ENCODE data around the gene DZIP1. TPM values are rescaled to one million over a fixed set of nuclear protein-coding genes. Genes with fewer than 3 reads are reported as not detected.
A peak's percentile ranks its signal among the peaks of the same experiment; 100 is the strongest.

DZIP1 gene
- total RNA-seq, 1 donor, result 0.27 TPM

DNA sequence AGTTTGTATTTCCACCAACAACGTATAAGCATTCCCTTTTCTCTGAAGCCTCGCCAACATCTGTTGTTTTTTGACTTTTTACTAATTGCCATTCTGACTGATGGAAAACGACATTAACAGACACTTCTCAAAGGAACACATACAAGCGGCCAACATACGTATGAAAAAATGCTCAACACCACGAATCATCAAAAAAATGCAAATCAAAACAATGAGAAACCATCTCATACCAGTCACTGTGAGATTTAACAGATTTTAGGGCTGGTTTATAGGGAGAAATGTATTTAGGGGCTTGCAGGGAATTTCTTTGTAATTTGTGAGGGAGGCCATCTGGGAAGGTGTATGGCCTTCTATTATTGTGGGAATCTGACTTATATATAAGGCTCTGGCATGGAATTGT, 2.8 kb upstream of the DZIP1 start:
- no peak for DNase-seq (ENCODE audit: low read depth in 2 of 3, low spot score in 2 of 3)

DNA sequence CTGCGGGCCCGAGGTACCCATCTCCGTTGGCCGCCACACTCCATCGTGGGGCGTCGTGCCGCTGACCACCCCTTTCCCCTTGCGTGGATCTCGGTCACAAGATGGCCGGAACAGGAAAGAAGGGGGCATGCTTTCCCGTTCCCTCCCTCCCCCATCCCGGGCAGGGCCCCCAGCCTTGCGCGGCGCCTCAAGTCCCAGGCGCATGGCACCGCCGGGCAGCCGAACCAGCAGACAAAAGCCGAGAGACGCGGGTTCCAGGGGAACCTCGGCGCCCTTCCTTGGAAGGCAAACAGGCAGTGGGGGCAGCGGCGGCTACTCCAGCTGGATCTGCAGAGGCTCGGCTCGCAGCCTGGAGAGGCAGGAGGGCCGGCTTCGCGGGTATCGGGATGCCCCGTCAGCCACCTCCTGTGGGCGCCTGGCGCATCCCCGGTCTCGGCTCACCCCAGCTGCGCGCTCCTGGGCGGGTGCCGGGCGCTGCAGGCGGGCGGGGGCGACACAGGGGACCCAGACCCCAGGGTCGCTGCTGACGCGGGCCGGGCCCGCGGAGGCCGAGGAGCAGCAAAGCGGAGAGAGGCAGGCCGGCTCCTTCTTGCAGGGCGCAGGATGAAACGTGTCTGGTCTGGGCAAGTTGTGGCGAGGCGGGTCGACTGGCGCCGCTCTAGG, 439 bp downstream of the DZIP1 start:
- DNase-seq (ENCODE audit: low read depth in 2 of 3, low spot score in 2 of 3), result no peak

DNA sequence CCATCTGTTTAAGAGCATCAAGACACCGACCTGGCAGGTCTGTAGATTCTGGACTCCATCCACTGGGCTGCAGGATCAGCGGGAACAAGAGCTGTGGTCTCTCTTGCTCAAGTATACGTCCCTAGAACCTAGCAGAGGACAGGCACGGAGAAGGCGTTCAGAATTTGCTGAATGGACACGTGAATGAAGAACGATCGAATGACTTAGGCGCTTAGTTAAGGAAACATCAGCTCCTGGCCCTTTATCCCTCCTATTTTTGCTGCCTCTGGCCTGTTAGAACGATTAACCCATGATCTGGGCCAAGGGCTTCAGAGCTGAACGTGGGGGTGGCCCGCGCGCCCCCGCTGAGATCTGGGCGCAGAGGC, 953 bp downstream of the DZIP1 start:
- no peak for DNase-seq (ENCODE audit: low read depth in 2 of 3, low spot score in 2 of 3)

DNA sequence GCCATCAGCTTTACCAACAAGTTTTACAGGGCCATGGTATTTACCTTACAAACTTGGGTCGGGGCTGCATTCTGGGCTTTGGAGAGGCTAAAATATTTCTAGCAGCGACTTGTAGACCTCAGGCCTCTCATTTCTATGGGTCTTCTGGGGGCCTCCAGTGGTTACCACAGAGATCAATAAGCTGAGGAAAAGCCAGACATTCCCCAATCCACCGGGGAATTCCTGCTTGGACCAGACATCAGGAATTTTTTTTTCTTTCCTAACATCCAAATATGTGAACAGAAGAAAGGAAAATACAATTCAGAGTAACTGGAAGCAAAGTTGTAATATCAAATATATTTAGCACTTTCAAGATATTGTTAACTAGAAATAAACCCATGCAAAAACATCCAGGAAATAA, 1.5 kb downstream of the DZIP1 start:
- DNase-seq (ENCODE audit: low read depth in 2 of 3, low spot score in 2 of 3), result no peak

DNA sequence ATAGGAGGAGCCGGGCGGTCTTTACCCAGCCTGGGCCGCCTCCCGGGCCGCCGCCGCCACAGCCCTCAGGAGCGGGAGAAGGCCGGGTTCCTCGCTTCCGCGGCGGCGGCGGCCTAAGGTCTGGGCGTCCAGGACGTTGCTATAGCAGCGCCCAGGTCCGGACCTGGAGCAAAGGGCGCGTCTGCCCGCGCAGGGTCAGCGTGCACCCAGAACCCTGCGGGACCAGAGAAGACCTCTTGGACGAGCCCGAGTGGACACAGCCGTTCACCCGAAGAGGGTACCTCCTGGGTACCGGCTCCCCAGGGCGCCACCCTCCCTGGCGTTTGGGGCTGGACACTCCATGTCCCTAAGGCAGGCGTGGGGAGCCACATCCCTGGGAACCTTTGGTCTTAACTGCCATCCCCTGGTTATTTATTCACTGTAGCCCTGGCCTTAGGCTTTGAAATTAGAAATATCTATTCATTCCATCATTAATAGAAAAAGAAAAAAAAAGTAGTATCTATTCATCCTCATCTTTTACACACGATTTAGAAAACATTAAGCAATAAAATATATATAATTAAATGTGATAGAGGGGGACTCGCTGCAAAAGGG, 2.4 kb downstream of the DZIP1 start:
- no peak for DNase-seq (ENCODE audit: low read depth in 2 of 3, low spot score in 2 of 3)

DNA sequence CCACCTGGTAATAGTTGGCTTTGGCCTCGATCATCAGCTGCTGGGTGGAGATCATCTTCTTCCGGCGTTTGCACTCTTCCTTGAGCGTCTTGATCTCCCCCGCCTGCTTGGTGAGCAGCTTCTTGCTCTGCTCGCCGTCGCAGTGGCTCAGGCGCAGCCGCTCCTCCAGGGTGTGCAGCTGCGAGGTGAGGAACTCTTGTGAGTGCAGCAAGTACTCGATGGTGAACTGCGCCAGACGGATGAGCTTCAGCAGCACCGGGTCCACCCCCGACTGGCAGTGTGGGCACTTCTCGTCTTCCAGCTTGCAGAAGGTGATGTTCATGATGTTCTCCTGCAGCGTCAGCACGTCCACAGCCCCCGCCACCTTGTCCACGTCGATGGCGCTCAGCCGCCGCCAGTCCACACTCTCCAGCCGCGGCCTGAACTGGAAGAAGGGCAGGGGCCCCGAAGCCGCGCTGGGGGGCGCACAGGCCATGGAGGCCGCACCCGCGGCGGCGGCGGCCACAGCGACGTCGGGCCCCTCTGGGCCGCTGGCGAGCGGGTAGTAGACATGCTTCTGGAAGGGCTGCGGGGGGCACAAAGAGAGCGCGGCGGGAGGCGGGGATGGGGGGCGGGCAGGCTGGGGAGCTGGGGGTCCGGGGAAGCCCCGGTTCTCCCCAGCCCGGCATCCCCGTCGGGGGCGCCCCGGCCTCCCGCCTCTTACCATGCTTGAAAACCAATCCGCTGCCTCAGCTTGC, 3.0 kb downstream of the DZIP1 start:
- DNase-seq (ENCODE audit: low read depth in 2 of 3, low spot score in 2 of 3), result no peak

DNA sequence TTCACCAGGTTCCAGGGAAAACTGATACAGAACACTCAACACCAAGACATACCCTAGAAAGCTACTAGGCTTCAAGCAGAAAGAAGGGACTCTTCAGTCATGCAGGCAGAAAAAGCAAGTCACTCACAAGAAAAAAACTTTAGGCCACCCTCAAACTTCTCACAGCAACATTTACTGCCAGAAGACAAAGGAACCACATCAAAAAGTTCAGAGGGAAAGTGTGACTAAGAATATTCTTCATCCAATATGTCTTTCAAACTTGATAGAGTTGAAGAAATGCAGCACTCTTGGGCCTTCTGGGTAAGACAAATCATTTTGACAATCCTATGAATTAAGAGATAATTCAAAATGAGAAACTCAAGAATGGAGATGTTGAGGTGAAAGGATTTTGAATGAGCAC, 7.7 kb downstream of the DZIP1 start:
- DNase-seq (ENCODE audit: low read depth in 2 of 3, low spot score in 2 of 3), result no peak

DNA sequence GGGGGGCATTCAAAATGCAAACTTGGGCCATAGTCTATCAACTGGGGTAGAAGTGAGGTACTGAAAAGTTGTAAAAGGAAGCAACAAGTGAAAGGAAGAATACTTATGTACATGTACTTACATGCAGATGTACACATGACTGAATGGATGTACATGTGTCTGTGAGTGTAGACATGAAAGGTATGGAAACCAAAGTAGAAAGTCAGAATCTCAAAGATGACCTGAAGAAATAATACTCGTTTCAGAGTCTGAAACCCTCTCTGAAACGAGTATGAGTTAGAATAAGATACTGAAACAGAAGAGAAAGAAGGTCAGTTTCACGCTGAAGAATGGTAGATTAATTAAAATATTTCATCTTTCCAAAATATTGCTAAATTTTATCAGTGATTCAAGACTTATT, 13.9 kb downstream of the DZIP1 start:
- DNase-seq (ENCODE audit: low read depth in 2 of 3, low spot score in 2 of 3), result no peak

DNA sequence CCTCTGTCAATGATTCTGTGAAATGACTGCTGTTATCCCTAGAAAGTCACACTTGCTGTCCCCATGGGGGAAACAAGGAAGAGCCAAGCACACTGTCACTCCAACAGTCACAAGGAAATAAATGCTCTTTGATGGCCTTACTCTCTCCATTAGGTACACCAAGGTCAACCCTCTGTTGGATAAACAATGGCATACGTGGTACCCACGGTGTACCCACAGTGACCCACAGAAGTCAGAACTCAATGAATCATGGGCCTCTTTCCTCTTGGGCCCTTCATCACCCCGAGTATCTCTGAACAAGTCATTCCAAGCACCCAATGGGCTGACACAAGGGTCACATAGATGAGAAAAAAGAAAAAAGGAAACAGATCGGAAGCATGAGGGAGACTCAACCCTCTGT, 15.4 kb downstream of the DZIP1 start:
- no peak for DNase-seq (ENCODE audit: low read depth in 2 of 3, low spot score in 2 of 3)

DNA sequence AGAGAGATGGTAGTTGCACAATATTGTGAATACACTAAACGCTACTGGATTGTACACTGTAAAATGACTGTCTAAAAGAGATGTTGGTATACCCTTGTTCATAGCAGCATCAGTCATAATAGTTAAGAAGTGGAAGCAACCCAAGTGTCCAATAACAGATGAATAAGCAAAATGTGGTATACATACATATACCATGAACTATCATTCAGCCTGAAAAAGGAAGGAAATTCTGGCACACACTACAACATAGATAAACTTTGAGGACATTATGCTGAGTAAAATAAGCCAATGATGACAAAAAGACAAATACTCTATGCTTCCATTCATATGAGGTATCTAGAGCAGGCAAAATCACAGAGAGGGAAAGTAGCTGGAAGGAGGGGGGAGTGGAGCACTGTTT, 16.0 kb downstream of the DZIP1 start:
- no peak for DNase-seq (ENCODE audit: low read depth in 2 of 3, low spot score in 2 of 3)

DNA sequence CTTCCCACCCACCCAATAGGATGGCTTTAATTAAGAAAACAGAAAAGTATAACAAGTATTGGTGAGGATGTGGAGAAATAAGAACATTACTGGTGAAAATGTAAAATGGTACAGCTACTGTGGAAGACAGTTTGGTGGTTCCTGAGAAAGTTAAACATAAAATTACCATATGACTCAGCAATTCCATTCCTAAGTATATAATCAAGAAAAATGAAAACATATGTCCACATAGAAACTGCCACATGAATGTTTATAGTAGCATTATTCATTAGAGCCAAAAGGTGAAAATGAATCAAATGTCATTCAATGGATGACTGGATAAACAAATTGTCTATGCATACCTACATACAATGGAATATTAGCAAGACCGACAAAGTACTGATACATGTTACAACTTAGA, 16.9 kb downstream of the DZIP1 start:
- DNase-seq (ENCODE audit: low read depth in 2 of 3, low spot score in 2 of 3), result no peak

DNA sequence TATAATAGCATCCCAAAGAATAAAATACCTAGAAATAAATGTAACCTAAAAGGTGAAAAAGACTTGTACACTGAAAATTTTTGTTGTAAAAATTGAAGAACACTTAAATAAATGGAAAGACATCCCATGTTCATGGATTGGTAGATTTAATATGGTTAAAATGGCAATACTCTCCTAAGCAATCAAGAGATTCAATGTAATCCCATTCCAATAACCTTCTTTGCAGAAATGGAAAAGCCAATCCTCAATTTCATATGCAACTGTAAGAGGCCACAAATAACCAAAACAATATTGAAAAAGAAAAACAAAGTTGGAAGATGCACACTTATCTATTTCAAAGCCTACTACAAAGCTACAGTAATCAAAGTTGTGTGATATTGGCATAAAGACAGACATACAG, 17.7 kb downstream of the DZIP1 start:
- no peak for DNase-seq (ENCODE audit: low read depth in 2 of 3, low spot score in 2 of 3)

DNA sequence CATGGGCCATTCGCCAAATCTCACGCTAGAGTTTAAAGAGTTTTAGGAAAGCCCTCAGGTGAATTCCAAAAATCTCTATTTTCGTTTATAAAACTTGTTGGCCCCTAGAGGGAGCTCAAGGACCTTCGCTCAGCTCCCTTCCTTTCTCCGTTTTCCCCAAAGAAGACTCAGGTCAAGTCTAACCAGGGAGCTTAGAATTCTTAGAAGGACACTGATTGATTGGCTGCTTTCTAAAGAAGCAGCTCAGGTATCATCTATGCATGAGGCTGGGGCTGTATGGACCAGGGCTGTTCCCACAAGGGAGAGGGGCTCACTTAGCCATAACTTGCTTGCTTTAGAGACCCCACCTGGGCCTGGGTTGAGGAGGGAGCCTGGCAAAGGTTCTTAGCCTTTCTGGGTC, 20.5 kb downstream of the DZIP1 start:
- peak; percentile 11 to 65 (median 51) for DNase-seq (ENCODE audit: low read depth in 2 of 3, low spot score in 2 of 3)

DNA sequence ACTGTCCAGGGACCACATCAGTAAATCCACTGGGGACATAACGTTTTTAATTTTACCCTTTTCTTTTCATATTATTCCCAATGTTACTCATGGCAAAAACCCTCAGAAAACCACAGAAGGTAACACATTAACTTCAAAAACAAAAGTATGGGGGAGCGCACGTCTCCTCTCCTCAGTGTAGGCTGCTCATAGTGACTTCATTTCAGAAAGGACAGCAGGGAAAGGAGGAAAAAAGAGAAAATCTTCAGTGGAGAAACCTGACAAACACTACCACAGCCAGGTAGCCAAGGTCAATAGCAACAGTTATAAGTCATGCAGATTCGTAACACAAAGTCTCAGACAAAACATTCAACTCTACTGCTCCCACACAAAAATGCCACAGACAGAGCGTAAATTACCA, 21.4 kb downstream of the DZIP1 start:
- DNase-seq (ENCODE audit: low read depth in 2 of 3, low spot score in 2 of 3), result no peak

DNA sequence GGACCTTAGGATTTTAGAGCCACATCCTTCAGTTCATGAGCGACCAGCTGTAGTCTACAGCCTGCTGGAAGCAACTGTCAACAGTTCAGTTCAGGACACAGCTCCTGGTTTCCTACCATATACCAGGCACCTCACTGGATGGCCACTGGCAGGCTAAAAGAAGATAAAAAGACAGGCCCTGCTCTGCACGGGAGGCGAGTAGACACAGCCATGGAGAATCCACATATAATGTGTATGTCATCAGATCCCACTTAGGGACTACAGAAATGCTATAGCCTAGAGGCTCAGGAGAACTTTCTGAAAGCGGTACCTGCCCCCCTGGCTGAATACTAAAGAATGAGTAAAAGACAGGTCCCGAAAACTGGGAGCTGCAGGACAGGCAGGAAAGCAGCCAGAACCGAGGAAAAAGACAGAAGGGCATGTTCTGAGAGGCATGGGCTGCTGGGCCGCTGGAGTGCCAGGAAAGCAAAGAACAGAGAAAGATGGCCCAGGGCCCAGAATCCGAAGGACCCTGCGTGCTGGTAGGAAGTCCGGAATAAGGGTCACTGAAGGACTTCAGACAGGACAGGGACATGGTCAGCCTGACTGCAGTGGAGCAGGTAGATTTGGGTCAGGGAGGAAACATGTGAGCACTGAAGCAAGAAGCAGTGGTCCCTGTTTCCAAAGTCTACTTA, 23.5 kb downstream of the DZIP1 start:
- no peak for DNase-seq (ENCODE audit: low read depth in 2 of 3, low spot score in 2 of 3)

DNA sequence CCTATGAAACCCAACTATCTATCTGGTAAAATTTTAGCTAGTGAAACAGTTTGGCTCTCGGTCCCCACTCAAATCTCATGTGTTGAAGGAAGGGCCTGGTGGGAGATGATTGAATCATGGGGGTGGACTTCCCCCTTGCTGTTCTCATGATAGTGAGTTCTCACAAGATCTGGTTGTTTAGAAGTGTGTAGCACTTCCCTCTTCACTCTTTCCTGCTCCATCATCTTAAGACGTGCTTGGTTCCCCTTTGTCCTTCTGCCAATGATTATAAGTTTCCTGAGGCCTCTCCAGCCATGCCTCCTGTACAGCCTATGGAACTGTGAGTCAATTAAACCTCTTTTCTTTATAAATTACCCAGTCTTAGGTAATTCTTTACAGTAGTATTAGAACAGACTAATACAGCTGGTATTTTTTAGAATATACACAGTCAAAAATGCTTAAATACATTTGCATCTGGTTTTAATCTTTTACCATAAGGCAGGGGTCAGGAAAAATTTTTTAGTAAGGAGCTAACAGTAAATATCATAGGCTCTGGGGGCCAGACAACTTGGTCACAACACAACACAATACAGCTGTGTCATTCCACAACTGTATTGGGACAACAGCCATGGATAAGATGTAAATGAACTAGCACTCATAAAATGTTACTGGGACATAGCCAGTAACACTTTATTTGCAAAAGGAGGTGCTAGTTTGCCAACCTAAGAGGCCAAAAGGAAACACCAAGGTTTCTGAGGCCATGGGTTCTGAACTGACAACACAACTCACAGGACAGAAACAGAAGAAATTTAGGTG, 24.3 kb downstream of the DZIP1 start:
- DNase-seq (ENCODE audit: low read depth in 2 of 3, low spot score in 2 of 3), result no peak

DNA sequence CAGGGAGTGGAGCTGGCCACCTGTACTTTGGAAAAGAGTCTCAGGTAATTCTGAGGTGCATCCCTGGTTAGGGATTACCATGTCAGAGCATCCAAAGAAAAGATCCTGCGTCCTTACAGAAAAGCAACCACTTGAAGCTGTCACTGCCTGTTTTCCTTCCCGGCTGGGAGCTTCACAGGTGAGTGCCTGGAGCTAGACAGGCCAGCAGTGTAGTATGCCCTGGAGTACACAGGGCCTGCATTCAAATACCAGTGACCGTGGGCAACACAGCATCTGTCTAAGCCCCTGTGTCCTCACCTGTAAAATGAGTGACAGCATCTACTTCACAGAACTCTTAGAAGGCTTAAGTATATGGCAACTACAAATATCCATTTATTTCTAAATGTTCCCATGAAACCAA, 29.0 kb downstream of the DZIP1 start:
- DNase-seq (ENCODE audit: low read depth in 2 of 3, low spot score in 2 of 3), result no peak

DNA sequence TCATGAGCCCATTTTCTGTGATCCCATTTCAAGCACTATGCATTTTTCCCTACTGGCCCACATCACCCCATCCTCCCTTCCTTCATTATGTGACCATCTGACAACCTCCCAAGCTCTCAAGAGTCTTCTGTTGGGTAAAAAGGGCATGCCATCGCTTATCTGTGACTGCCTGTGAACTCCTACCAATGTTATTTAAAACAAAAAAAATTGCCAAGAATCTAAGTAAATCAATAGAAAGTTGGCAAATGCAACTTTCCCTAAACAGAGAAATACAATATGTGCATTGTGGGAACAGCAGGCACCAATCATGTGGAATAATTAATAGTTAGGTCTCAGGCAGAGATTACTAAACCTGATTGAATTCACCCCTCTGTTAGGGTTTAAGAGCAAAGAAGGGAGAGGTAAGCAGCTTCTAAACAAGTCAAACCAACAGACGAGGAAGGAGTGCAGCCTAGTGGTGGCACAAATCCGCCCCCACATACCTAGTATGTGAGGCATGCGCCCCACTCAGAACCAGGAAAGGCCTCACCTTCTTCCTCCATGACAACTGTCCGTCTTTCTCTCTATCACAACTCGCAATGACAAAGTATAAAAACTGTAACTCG, 29.8 kb downstream of the DZIP1 start:
- no peak for DNase-seq (ENCODE audit: low read depth in 2 of 3, low spot score in 2 of 3)

DNA sequence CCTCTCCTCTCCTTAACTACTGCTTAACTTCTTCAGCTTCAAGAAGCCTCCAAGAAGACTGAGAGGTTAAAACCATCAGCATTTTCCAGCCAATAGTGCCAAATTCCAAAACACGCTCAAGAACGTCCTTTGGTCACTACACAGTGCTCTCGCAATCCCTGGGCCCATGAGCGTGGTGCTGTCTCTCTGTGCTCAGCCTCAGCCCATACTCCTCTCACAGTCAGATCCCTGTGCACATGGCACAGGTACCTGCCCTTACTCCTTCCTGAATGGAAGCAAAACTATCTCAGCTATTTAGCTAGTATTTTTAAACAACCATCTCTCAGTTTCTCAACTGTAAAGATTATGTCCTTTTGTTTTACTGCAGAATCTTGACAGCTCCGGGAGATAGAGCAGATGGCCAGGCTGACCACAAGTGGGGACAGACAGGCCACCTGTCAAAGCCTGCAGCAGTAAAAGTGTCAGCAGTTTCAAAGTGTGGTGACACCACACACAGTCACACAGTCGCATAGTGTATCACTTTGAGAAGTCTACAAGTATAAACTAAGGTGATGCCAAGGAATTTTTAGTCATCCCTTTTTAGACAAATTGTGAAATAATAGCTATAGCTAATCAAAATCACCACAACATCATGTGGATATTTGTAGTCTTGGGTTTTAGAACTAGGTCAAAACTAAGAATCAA, 35.7 kb downstream of the DZIP1 start:
- no peak for DNase-seq (ENCODE audit: low read depth in 2 of 3, low spot score in 2 of 3)

DNA sequence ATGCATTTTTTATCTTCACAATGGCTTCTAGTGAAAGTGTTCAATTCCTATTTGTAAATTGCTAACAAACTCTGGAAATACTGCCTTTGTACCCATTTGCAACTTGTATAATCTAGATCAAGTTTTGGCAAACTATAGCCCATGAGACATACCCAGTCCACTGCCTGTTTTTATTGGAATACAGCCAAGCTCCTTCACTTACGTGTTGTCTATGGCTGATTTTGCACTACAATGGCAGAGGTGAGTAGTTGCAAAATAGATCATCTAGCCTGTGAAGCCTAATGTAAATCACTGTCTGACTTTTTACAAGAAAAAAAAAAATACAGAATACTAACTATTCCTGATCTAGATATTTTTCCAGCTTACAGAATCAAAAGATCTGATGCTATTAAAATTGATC, 37.1 kb downstream of the DZIP1 start:
- DNase-seq (ENCODE audit: low read depth in 2 of 3, low spot score in 2 of 3), result no peak

Measured in hematopoietic multipotent progenitor cell (in vitro differentiated cells).